HUDEP-2 (cell line): ENCODE data around the gene DUSP12.

Experiments used
- DNase-seq, 76 experiments: peaks; one replicate each; lab custom pipeline; 2025; ENCODE audit not compliant: unreplicated experiment in 76 of 76; lab: John Stamatoyannopoulos, UW

DUSP12 gene

GRCh38 chr1:161805399-161806197 is 56.0 kb downstream of the DUSP12 start:
- DNase-seq = no peak
